Measurements from ENCODE around the gene IZUMO4.

DNA sequence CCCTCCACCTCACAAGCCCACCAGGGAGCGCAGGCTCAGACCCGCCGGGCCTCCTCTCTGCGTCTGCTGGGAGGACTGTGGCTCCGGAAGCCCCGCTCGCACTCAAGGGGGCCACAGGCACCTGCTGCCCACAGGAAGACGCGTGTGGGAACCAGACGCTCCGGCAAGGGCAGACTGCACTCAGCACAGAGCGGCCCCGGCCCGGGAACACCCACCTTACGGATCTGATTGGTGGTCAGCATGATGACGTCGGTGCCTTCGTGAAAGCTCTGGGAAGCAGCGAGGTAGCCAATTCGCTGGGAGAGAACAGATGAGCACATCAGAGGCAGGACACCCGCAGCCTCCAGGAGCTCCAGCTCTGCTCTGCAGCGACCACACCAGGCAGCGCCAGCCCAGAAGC lies 40.1 kb downstream of the IZUMO4 start:
- no peak for TF ChIP-seq TAF1 (IDR thresholded peaks at IDR 0.05; ENCODE audit: low read depth)
- no peak for TF ChIP-seq USF1 (IDR thresholded peaks at IDR 0.05)
- TF ChIP-seq YY1 (IDR thresholded peaks at IDR 0.05; ENCODE audit: low read depth): no peak
- no peak for TF ChIP-seq CEBPB (IDR thresholded peaks at IDR 0.05)
- no peak for TF ChIP-seq CREB1 (IDR thresholded peaks at IDR 0.05; ENCODE audit: low read depth)
- TF ChIP-seq RAD21 (IDR thresholded peaks at IDR 0.05; ENCODE audit: low read depth): no peak
- TF ChIP-seq NFIC (IDR thresholded peaks at IDR 0.05): no peak
- TF ChIP-seq REST (IDR thresholded peaks at IDR 0.05; ENCODE audit: low read depth): no peak
- TF ChIP-seq FOXM1 (IDR thresholded peaks at IDR 0.05; ENCODE audit: borderline replicate concordance, low read depth): no peak

Data from Ishikawa (cell line).